Measurements from ENCODE around the gene KY. TPM values are rescaled to one million over a fixed set of nuclear protein-coding genes. Genes with fewer than 3 reads are reported as not detected.

Gene KY
- total and polyA plus RNA-seq, 2 of the 8 experiments (the other 6 are each of a cell fraction or from before 2014, with no cell fraction given) = not detected

GRCh38 chr3:134628884-134629283 is 21.9 kb downstream of the KY start:
- no peak overlapping the region for H3K18ac ChIP-seq (ENCODE audit: extremely low read depth, low read length)
- H3K14ac ChIP-seq (ENCODE audit: insufficient read length) = no peak overlapping the region
- no peak overlapping the region for H2BK5ac ChIP-seq (ENCODE audit: low read depth, low read length)
- WGBS, 2 experiments (ENCODE audit: extremely low coverage in 1 of 2, insufficient coverage in 1 of 2, insufficient read length in 1 of 2, insufficient replicate concordance in 2 of 2, low coverage in 1 of 2, low lambda C conversion rate in 2 of 2, missing lambda C conversion rate in 1 of 2) = 74% methylated on average over 2 of the region's 2 CpGs; no CpG with 5 or more reads in 1 of the 2 experiments
- H3K4ac ChIP-seq (replicated peaks; ENCODE audit: insufficient read length, low read depth, low read length) = no peak overlapping the region
- peaks cover 0 to 2% of the 10 kb centered on the region in 2 experiments; a peak in 1 of 4 replicates for H3K9me3 ChIP-seq (ENCODE audit: insufficient read depth in 2 of 2, low read depth in 1 of 2, low read length in 1 of 2)
- no peak overlapping the region for H2BK20ac ChIP-seq (ENCODE audit: low read length)
- H2AFZ ChIP-seq (ENCODE audit: low read length) = no peak overlapping the region
- H3K56ac ChIP-seq (replicated peaks; ENCODE audit: insufficient read length, low read depth, low read length) = no peak overlapping the region
- no peak overlapping the region for H2BK120ac ChIP-seq (replicated peaks; ENCODE audit: low read depth, low read length)
- no peaks in the 10 kb centered on the region for H3K79me1 ChIP-seq (ENCODE audit: low read depth, low read length)
- H3K79me2 ChIP-seq (ENCODE audit: control insufficient read depth in 1 of 2, insufficient read depth in 2 of 2, low read length in 2 of 2) = no peaks in the 10 kb centered on the region
- peak in 1 of 2 experiments; percentile 8 for DNase-seq (ENCODE audit: low read depth in 1 of 2, low spot score in 2 of 2)
- H3K4me2 ChIP-seq (ENCODE audit: insufficient read depth in 1 of 2, low read depth in 2 of 2, low read length in 2 of 2) = no peak overlapping the region
- H4K8ac ChIP-seq (ENCODE audit: extremely low read depth, insufficient read depth, low read length) = no peak overlapping the region
- H3K36me3 ChIP-seq (ENCODE audit: control insufficient read depth in 2 of 4, insufficient read depth in 4 of 4, low read length in 3 of 4) = no peaks in the 10 kb centered on the region
- H3K9ac ChIP-seq (replicated peaks in 1 of 4; ENCODE audit: extremely low read depth in 1 of 4, low read depth in 3 of 4, low read length in 3 of 4) = no peak overlapping the region
- no peak overlapping the region for H3K4me3 ChIP-seq (ENCODE audit: extremely low read depth in 1 of 4, insufficient read depth in 2 of 4, low read depth in 3 of 4, low read length in 4 of 4)
- no peaks in the 10 kb centered on the region for H4K20me1 ChIP-seq (replicated peaks in 1 of 2; ENCODE audit: control insufficient read depth in 1 of 2, insufficient read depth in 2 of 2, low read length in 2 of 2)
- H2BK12ac ChIP-seq (ENCODE audit: low read depth, low read length) = no peak overlapping the region
- no peaks in the 10 kb centered on the region for H3K4me1 ChIP-seq (replicated peaks in 1 of 4; ENCODE audit: control insufficient read depth in 3 of 4, insufficient read depth in 4 of 4, low read length in 3 of 4)
- no peaks in the 10 kb centered on the region for H3K23me2 ChIP-seq (ENCODE audit: low read depth, low read length)
- no peak overlapping the region for H2BK15ac ChIP-seq (ENCODE audit: low read length)
- no peak overlapping the region for H4K91ac ChIP-seq (replicated peaks; ENCODE audit: insufficient read length, low read length)
- H3K27me3 ChIP-seq (replicated peaks in 1 of 4; ENCODE audit: control insufficient read depth in 3 of 4, extremely low read depth in 1 of 4, insufficient read depth in 3 of 4, low read length in 3 of 4) = no peaks in the 10 kb centered on the region
- no peak overlapping the region for H4K5ac ChIP-seq (ENCODE audit: insufficient read length, low read depth, low read length)
- H2AK5ac ChIP-seq (ENCODE audit: low read depth, low read length) = no peak overlapping the region
- FAIRE-seq = no peak
- no peak overlapping the region for H3K23ac ChIP-seq (ENCODE audit: insufficient read length)
- no peak overlapping the region for H3K27ac ChIP-seq (ENCODE audit: low read depth, low read length)
- CTCF ChIA-PET (ENCODE audit: partially characterized antibody) = interaction anchor here (2.0 to 2.9 kb wide), 2 partner anchors 27 to 49 kb away, joined by 5 to 13 read pairs; no protein-coding TSS in a partner anchor
- POLR2A ChIA-PET (ENCODE audit: partially characterized antibody) = no interaction called here
- TF ChIP-seq CBX8 (IDR thresholded peaks at IDR 0.05; ENCODE audit: borderline replicate concordance, low read depth, low read length) (no peak), SIX5 (IDR thresholded peaks at IDR 0.05; ENCODE audit: low read depth, low read length) (no peak), POLR2AphosphoS5 (IDR thresholded peaks at IDR 0.05; ENCODE audit: low read depth, low read length) (no peak), TAF1 (IDR thresholded peaks at IDR 0.05; ENCODE audit: low read depth, low read length) (no peak), NRF1 (IDR thresholded peaks at IDR 0.05; ENCODE audit: low read depth, low read length) (no peak), SRF (IDR thresholded peaks at IDR 0.05; ENCODE audit: low read depth, low read length) (no peak), SAP30 (IDR thresholded peaks at IDR 0.05; ENCODE audit: insufficient read depth, insufficient replicate concordance, low read length) (no peak), HDAC6 (IDR thresholded peaks at IDR 0.05; ENCODE audit: low read depth, low read length) (no peak), RXRA (IDR thresholded peaks at IDR 0.05; ENCODE audit: insufficient read depth, low read depth, low read length) (no peak), SIN3A (conservative IDR thresholded peaks at IDR 0.05 in 1 of 2, IDR thresholded peaks at IDR 0.05 in 1 of 2; ENCODE audit: low read depth in 1 of 2, low read length in 2 of 2) (no peak), KDM5A (IDR thresholded peaks at IDR 0.05; ENCODE audit: low read length) (no peak), TBP (IDR thresholded peaks at IDR 0.05; ENCODE audit: low read depth, low read length) (no peak)

All from H1 (cell line).